Upper lobe of left lung (tissue), 4 donors: ENCODE measurements around the gene HOOK1.
A peak's percentile ranks its signal among the peaks of the same experiment; 100 is the strongest.

ENCODE experiments used
- CTCF ChIP-seq, 6 experiments: fragments of 450-650 bp in 4 of 6; fragments of 200-600 bp in 2 of 6; sonication (generic) in 2 of 6; IDR thresholded peaks; one replicate each; pipeline ENCODE4 v1.5.1; 2016 to 2019; ENCODE audit warnings: antibody characterized with exemption in 6 of 6
- EP300 ChIP-seq, 4 donors: sonication (generic); formaldehyde crosslinking; IDR thresholded peaks; one replicate each; pipeline ENCODE4 v1.5.1; 2017; ENCODE audit warnings: antibody characterized with exemption in 4 of 4, control low read depth in 2 of 4
- POLR2AphosphoS5 ChIP-seq, 2 donors: sonication (generic); formaldehyde crosslinking; IDR thresholded peaks; one replicate each; pipeline ENCODE4 v1.5.1; 2017; ENCODE audit warnings: antibody characterized with exemption in 2 of 2

- no peak for TF ChIP-seq CTCF (IDR thresholded peaks at IDR 0.05)
- no peak for TF ChIP-seq POLR2AphosphoS5 (IDR thresholded peaks at IDR 0.05)
- TF ChIP-seq EP300 (IDR thresholded peaks at IDR 0.05) = peak in 1 of 4 donors; percentile 29
These were observed 78.4 kb downstream of the HOOK1 start for GRCh38 chr1:59892841-59893811.
